Measurements from ENCODE around the gene ITPRIP.

The ITPRIP gene

GRCh38 chr10:104333728-104334373, 4.4 kb downstream of the ITPRIP start:
- FAIRE-seq: no peak

GRCh38 chr10:104333032-104333727, 5.1 kb downstream of the ITPRIP start:
- no peak for FAIRE-seq
- no peak for DNase-seq (ENCODE audit: insufficient read length, low spot score)
- TF ChIP-seq SPI1 (IDR thresholded peaks at IDR 0.05; ENCODE audit: low read depth, low read length) (no peak), PAX5 (IDR thresholded peaks at IDR 0.05; ENCODE audit: insufficient read depth, low read length, severe bottlenecking) (no peak), POU2F2 (IDR thresholded peaks at IDR 0.05; ENCODE audit: low read depth, low read length) (no peak), POLR2A (IDR thresholded peaks at IDR 0.05; ENCODE audit: low read depth, low read length) (no peak), TAF1 (IDR thresholded peaks at IDR 0.05; ENCODE audit: low read depth, low read length) (no peak), POLR2AphosphoS5 (IDR thresholded peaks at IDR 0.05; ENCODE audit: low read depth, low read length) (no peak)

More at GRCh38 chr10:104333728-104334373, 4.4 kb downstream of the ITPRIP start:
- DNase-seq (ENCODE audit: insufficient read length, low spot score): no peak
- TF ChIP-seq POU2F2 (IDR thresholded peaks at IDR 0.05; ENCODE audit: low read depth, low read length): no peak
- TF ChIP-seq POLR2AphosphoS5 (IDR thresholded peaks at IDR 0.05; ENCODE audit: low read depth, low read length): no peak
- no peak for TF ChIP-seq TAF1 (IDR thresholded peaks at IDR 0.05; ENCODE audit: low read depth, low read length)
- no peak for TF ChIP-seq POLR2A (IDR thresholded peaks at IDR 0.05; ENCODE audit: low read depth, low read length)
- no peak for TF ChIP-seq PAX5 (IDR thresholded peaks at IDR 0.05; ENCODE audit: insufficient read depth, low read length, severe bottlenecking)
- TF ChIP-seq SPI1 (IDR thresholded peaks at IDR 0.05; ENCODE audit: low read depth, low read length): no peak

GRCh38 chr10:104332243-104333031, 5.8 kb downstream of the ITPRIP start:
- TF ChIP-seq PAX5 (IDR thresholded peaks at IDR 0.05; ENCODE audit: insufficient read depth, low read length, severe bottlenecking): no peak
- no peak for TF ChIP-seq POU2F2 (IDR thresholded peaks at IDR 0.05; ENCODE audit: low read depth, low read length)
- TF ChIP-seq SPI1 (IDR thresholded peaks at IDR 0.05; ENCODE audit: low read depth, low read length): no peak
- TF ChIP-seq POLR2AphosphoS5 (IDR thresholded peaks at IDR 0.05; ENCODE audit: low read depth, low read length): no peak
- DNase-seq (ENCODE audit: insufficient read length, low spot score): no peak
- no peak for FAIRE-seq

GRCh38 chr10:104331208-104331838, 6.9 kb downstream of the ITPRIP start:
- no peak for DNase-seq (ENCODE audit: insufficient read length, low spot score)
- TF ChIP-seq POLR2AphosphoS5 (IDR thresholded peaks at IDR 0.05; ENCODE audit: low read depth, low read length): no peak
- no peak for FAIRE-seq

- DNase-seq (ENCODE audit: insufficient read length, low spot score) (no peak), FAIRE-seq (no peak)
- no peak for TF ChIP-seq POLR2A (IDR thresholded peaks at IDR 0.05; ENCODE audit: low read depth, low read length)
- TF ChIP-seq POU2F2 (IDR thresholded peaks at IDR 0.05; ENCODE audit: low read depth, low read length): no peak
- no peak for TF ChIP-seq POLR2AphosphoS5 (IDR thresholded peaks at IDR 0.05; ENCODE audit: low read depth, low read length)
- no peak for TF ChIP-seq TAF1 (IDR thresholded peaks at IDR 0.05; ENCODE audit: low read depth, low read length)
- no peak for TF ChIP-seq PAX5 (IDR thresholded peaks at IDR 0.05; ENCODE audit: insufficient read depth, low read length, severe bottlenecking)
- no peak for TF ChIP-seq SPI1 (IDR thresholded peaks at IDR 0.05; ENCODE audit: low read depth, low read length)
Measured at GRCh38 chr10:104330168-104331110, 7.8 kb downstream of the ITPRIP start.

- DNase-seq (ENCODE audit: insufficient read length, low spot score) (no peak), FAIRE-seq (no peak)
- no peak for TF ChIP-seq TAF1 (IDR thresholded peaks at IDR 0.05; ENCODE audit: low read depth, low read length)
- TF ChIP-seq POLR2A (IDR thresholded peaks at IDR 0.05; ENCODE audit: low read depth, low read length): no peak
- no peak for TF ChIP-seq POU2F2 (IDR thresholded peaks at IDR 0.05; ENCODE audit: low read depth, low read length)
- TF ChIP-seq SPI1 (IDR thresholded peaks at IDR 0.05; ENCODE audit: low read depth, low read length): no peak
- TF ChIP-seq PAX5 (IDR thresholded peaks at IDR 0.05; ENCODE audit: insufficient read depth, low read length, severe bottlenecking): no peak
- no peak for TF ChIP-seq POLR2AphosphoS5 (IDR thresholded peaks at IDR 0.05; ENCODE audit: low read depth, low read length)
Measured at GRCh38 chr10:104329735-104330134, 8.5 kb downstream of the ITPRIP start.

GRCh38 chr10:104328896-104329710, 9.2 kb downstream of the ITPRIP start:
- TF ChIP-seq SPI1 (IDR thresholded peaks at IDR 0.05; ENCODE audit: low read depth, low read length) (no peak), POU2F2 (IDR thresholded peaks at IDR 0.05; ENCODE audit: low read depth, low read length) (0 out of 2 replicates have a peak, but pooled peaks have one; percentile 14), POLR2AphosphoS5 (IDR thresholded peaks at IDR 0.05; ENCODE audit: low read depth, low read length) (no peak), PAX5 (IDR thresholded peaks at IDR 0.05; ENCODE audit: insufficient read depth, low read length, severe bottlenecking) (no peak), POLR2A (IDR thresholded peaks at IDR 0.05; ENCODE audit: low read depth, low read length) (no peak)
- DNase-seq (ENCODE audit: insufficient read length, low spot score) (no peak), FAIRE-seq (peak; percentile 33)

GRCh38 chr10:104328646-104328895, 9.7 kb downstream of the ITPRIP start:
- DNase-seq (ENCODE audit: insufficient read length, low spot score) (no peak), FAIRE-seq (no peak)
- TF ChIP-seq POLR2A (IDR thresholded peaks at IDR 0.05; ENCODE audit: low read depth, low read length) (no peak), PAX5 (IDR thresholded peaks at IDR 0.05; ENCODE audit: insufficient read depth, low read length, severe bottlenecking) (no peak), TAF1 (IDR thresholded peaks at IDR 0.05; ENCODE audit: low read depth, low read length) (no peak), POLR2AphosphoS5 (IDR thresholded peaks at IDR 0.05; ENCODE audit: low read depth, low read length) (no peak), POU2F2 (IDR thresholded peaks at IDR 0.05; ENCODE audit: low read depth, low read length) (no peak), SPI1 (IDR thresholded peaks at IDR 0.05; ENCODE audit: low read depth, low read length) (no peak)

Measured in GM12891 (cell line).